ENCODE measurements around the gene AHNAK.

DNA sequence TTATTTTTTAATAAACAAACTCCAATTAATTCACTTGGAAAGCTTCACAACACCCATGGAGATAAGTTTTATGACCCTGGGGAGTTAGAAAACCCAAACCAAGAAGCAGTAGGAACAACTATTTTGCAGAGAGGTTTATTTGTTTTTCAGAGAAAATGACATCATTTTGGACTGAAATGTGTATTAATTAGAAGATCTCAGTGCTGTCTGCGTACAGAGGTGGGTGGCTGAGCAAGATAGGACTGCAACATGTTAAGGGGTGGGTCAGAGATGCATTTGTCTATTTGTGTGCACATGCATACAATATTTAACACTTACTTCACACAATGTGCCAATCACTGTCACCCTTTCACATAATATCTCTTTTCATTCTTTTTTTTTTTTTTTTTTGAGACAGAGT, 126.7 kb downstream of the AHNAK start:
- TF ChIP-seq CTCF (IDR thresholded peaks at IDR 0.05) (no peak), POLR2A (IDR thresholded peaks at IDR 0.05) (no peak)

All from lower leg skin (tissue), 3 donors.